ENCODE measurements around the gene CACFD1.

GRCh38 chr9:133464638-133465037 lies 4.9 kb downstream of the CACFD1 start:
- TF ChIP-seq CTCF (IDR thresholded peaks at IDR 0.05) (no peak), POLR2A (IDR thresholded peaks at IDR 0.05) (no peak), EP300 (IDR thresholded peaks at IDR 0.05) (no peak)

All from tibial nerve (tissue), 4 donors.